Gastrocnemius medialis (tissue), 4 donors: ENCODE measurements around the gene NDUFC2.
"Not testable (repeated sequence)": the region's sequence is repeated elsewhere in the genome, so short reads cannot be mapped to it uniquely, and the experiment has no call there.

Source experiments
- CTCF ChIP-seq, 5 experiments: fragments of 450-650 bp in 3 of 5; fragments of 200-600 bp in 2 of 5; sonication (generic) in 2 of 5; IDR thresholded peaks in 4 of 5; conservative IDR thresholded peaks in 1 of 5; 1 replicate in 4 of 5; 2 replicates in 1 of 5; pipeline ENCODE4 v1.5.1; 2016 to 2019; ENCODE audit warnings: antibody characterized with exemption in 5 of 5, mild to moderate bottlenecking in 3 of 5, moderate library complexity in 3 of 5
- POLR2A ChIP-seq, 2 donors: fragments of 450-650 bp; IDR thresholded peaks; one replicate each; pipeline ENCODE4 v1.6.1; 2017; ENCODE audit warnings: antibody characterized with exemption in 2 of 2, mild to moderate bottlenecking in 2 of 2, moderate library complexity in 2 of 2

GRCh38 chr11:78077592-78077991 is 2.1 kb downstream of the NDUFC2 start:
- not testable (repeated sequence) for TF ChIP-seq CTCF (IDR thresholded peaks at IDR 0.05 in 4 of 5, conservative IDR thresholded peaks at IDR 0.05 in 1 of 5); POLR2A (IDR thresholded peaks at IDR 0.05)
